ENCODE measurements around the gene NTN5.

NTN5 gene

GRCh38 chr19:48624791-48625723 lies 47.8 kb downstream of the NTN5 start:
- TF ChIP-seq TAF1 (IDR thresholded peaks at IDR 0.05; ENCODE audit: borderline replicate concordance, insufficient read depth, low read length): no peak
- no peak for TF ChIP-seq SIN3A (IDR thresholded peaks at IDR 0.05; ENCODE audit: borderline replicate concordance, insufficient read depth, low read length)
- TF ChIP-seq REST (IDR thresholded peaks at IDR 0.05; ENCODE audit: insufficient read depth in 1 of 2, low read depth in 2 of 2, low read length in 2 of 2): no peak
- TF ChIP-seq FOXP2 (optimal IDR thresholded peaks at IDR 0.05; ENCODE audit: borderline replicate concordance, extremely low read depth, extremely low read length, insufficient read depth): no peak
- no peak for TF ChIP-seq POLR2AphosphoS5 (IDR thresholded peaks at IDR 0.05; ENCODE audit: low read depth, low read length)

GRCh38 chr19:48624067-48624594 lies 48.7 kb downstream of the NTN5 start:
- TF ChIP-seq TAF1 (IDR thresholded peaks at IDR 0.05; ENCODE audit: borderline replicate concordance, insufficient read depth, low read length) (no peak), REST (IDR thresholded peaks at IDR 0.05; ENCODE audit: insufficient read depth in 1 of 2, low read depth in 2 of 2, low read length in 2 of 2) (no peak), POLR2AphosphoS5 (IDR thresholded peaks at IDR 0.05; ENCODE audit: low read depth, low read length) (peak; percentile 8; the same call in 1 of the 2 replicates), FOXP2 (optimal IDR thresholded peaks at IDR 0.05; ENCODE audit: borderline replicate concordance, extremely low read depth, extremely low read length, insufficient read depth) (peak; percentile 72), SIN3A (IDR thresholded peaks at IDR 0.05; ENCODE audit: borderline replicate concordance, insufficient read depth, low read length) (no peak)

- TF ChIP-seq POLR2AphosphoS5 (IDR thresholded peaks at IDR 0.05; ENCODE audit: low read depth, low read length) (peak; percentile 48; the same call in 1 of the 2 replicates), TAF1 (IDR thresholded peaks at IDR 0.05; ENCODE audit: borderline replicate concordance, insufficient read depth, low read length) (no peak)
Observed at GRCh38 chr19:48623556-48624066, 49.2 kb downstream of the NTN5 start.

GRCh38 chr19:48619692-48620585 lies 52.9 kb downstream of the NTN5 start:
- TF ChIP-seq SIN3A (IDR thresholded peaks at IDR 0.05; ENCODE audit: borderline replicate concordance, insufficient read depth, low read length) (no peak), POLR2AphosphoS5 (IDR thresholded peaks at IDR 0.05; ENCODE audit: low read depth, low read length) (no peak; the same call in 1 of the 2 replicates), REST (IDR thresholded peaks at IDR 0.05; ENCODE audit: insufficient read depth in 1 of 2, low read depth in 2 of 2, low read length in 2 of 2) (no peak), FOXP2 (optimal IDR thresholded peaks at IDR 0.05; ENCODE audit: borderline replicate concordance, extremely low read depth, extremely low read length, insufficient read depth) (no peak), TAF1 (IDR thresholded peaks at IDR 0.05; ENCODE audit: borderline replicate concordance, insufficient read depth, low read length) (no peak)
